GDM1 (cell line): ENCODE results near the gene KRTAP5-10.
"Not testable (repeated sequence)": the region's sequence is repeated elsewhere in the genome, so short reads cannot be mapped to it uniquely, and the experiment has no call there.

Experiments
- DNase-seq: peaks from one replicate; lab custom pipeline; 2025; lab: John Stamatoyannopoulos, UW

KRTAP5-10 gene

GRCh38 chr11:71611218-71611910, 46.0 kb downstream of the KRTAP5-10 start:
- DNase-seq, result not testable (repeated sequence)

GRCh38 chr11:71613931-71614330, 48.6 kb downstream of the KRTAP5-10 start:
- DNase-seq, result not testable (repeated sequence)

GRCh38 chr11:71614366-71614917, 49.1 kb downstream of the KRTAP5-10 start:
- not testable (repeated sequence) for DNase-seq

GRCh38 chr11:71615003-71615402, 49.6 kb downstream of the KRTAP5-10 start:
- not testable (repeated sequence) for DNase-seq
